ENCODE results near the gene CEP104.
A peak's percentile ranks its signal among the peaks of the same experiment; 100 is the strongest.

CEP104 gene

GRCh38 chr1:3776231-3776961 lies 80.6 kb downstream of the CEP104 start:
- DNase-seq: no peak

DNA sequence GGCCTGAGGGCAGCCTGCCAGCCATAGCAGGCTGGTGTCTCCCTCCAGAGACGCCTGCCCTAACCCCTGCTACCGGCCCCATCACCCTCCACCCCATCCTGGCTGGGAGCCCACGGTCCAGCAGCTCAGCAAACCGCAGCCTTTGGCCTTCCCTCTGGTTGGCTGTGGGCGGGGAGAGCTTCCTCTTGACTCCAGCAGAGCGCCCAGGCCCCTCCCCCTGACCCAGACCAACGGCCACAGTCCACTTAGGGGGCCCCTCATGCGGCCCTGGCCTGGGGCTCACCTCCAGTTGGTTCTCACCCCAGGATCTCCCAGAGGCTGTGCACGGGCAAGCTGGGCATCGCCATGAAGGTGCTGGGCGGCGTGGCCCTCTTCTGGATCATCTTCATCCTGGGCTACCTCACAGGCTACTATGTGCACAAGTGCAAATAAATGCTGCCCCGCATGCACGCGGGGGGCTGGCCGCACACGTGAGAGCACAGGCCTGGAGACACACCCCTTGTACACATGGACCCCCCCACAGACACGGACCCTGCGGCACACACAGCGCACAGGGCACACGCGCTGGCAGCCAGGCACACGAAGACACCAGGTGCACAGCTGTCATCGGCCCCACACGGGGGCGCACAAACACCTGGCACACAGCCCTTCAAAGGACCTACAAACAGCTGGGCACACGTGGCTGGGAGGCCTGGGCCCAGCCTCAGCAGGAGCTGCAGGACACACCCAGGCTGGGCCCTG lies 81.4 kb downstream of the CEP104 start:
- DNase-seq: peak; percentile 65

DNA sequence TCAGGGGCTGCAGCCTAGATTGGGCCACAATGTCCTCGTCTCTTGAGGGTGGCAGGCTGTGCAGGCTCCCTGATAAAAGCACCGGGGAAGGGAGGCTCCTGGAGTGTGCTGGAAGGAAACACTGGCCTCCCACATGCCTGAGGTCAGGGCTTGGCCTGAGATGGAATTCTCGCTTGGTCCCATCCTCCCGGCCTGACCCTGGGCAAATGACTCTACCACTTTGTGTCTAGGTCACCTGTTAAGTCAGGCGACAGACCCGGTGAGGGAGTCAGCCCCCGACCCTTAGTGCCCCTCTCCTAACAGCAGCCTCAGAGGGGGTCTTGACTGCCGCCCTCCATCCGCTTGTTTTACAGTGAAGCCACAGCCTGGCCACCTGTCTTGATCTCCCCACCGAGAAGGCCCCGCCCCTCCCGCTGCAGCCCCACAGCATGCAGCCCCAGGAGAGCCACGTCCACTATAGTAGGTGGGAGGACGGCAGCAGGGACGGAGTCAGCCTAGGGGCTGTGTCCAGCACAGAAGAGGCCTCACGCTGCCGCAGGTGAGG lies 82.0 kb downstream of the CEP104 start:
- no peak for DNase-seq

DNA sequence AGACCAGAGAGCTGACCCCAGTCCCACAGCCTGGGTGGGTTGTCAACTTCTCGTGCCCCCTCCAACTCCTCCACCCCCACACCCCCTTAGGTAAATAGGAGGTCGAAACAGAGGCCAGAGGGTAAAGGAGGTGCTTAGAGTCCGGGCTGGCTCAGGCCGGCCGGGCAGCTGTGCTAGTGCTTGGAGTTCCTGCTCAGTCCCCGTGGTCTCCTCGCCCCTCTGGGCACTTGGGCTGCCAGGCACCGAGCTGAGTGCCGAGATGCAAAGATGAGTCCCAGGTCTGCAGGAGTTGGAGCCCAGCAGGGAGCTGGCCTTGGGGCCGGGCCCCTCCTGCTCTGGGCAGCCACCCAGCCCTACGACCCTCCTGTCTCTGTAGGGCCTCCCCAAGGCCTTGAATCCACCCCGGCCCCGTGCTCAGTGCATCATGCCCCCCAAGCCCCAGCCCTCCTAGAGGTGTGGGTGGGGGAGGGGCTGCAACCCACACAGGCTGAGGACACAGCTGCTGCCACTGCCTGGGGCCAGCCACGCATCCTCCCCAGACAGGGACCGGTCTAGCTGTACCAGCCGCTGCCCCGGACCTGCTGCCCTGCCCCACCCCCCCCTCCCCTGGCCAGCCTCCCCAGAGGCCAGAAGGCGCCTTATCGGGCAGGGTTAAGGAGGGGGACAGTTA lies 82.6 kb downstream of the CEP104 start:
- no peak for DNase-seq

DNA sequence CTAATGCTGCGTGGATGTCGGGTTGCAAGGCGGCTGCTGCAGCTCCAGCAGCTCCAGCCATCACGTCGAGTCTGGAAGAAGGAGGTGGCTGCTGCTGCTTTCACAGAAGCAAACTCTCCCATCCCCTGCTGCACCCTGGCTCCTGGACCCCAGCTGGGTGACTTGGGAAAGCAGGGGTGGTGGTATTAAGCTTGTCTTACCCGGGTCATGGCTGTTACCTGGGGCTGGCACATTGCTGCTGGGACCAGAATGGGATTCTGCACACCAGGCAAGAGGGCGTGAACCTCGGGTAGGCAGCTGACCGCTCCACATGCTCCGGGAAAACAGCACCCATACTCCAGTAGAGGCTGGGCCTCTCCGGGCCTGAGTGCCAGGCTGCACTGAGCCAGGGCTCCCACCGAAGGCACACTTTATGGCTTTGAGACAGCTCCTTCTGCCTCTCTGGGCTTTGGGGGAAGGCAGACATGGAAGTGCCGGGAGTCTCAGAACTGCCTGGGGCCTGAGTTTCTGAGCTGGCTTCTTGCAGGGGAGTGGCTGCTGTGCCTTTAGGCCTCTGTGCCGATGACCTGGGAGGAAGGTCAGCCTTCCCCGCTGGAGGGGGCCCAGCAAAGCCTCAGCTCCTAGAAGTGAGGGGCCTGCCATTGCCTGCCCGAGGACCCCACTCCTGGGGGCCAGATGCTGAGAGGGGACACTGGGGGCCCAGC lies 83.3 kb downstream of the CEP104 start:
- DNase-seq: no peak

DNA sequence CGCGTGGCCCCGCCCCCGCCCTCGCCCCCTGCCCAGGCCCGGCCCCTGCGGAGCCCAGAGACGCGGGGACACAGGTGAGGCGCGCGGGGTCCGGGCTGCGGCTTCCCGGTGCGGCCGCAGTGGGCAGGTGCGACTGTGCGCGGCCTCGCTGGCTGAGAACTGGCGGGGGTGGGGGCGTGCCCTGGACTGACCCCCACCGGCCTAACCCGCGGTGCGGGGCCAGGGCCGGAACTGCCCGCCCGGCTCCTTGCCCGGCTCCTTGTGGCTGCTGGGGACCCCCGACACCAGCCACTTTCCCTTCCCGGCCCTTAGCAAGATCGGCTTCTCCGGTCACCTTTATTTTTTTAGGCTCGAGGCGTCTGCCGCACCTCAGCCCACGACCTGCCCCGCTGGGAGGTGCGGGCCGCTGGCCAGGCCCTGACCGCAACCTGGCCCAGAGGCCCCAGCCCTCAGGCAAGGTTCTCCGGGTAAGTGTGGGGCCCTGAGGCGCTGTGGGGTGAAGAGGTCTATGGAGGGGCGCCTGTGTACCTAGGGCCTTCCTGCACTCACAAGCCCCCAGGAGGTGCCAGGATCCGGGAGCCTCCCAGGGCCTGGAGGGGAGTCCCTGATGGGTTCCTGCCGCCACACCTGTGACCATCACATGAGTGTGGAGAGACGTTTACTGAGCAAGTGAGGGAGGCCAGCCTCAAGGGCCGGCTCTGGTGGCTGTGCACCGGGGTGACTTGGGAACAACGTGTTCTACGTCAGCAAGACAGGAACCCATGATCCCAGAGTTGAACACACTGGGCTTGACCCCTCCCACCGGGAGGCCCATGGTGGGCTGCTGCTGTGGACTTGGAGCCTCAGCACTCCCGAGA lies 84.1 kb downstream of the CEP104 start, which contains the start of gene SMIM1:
Gene SMIM1, plus strand, starts transcription at position 35 of the 857 bp plus-strand sequence. CDS start 2,625 bp downstream, outside the sequence.
- DNase-seq: no peak

DNA sequence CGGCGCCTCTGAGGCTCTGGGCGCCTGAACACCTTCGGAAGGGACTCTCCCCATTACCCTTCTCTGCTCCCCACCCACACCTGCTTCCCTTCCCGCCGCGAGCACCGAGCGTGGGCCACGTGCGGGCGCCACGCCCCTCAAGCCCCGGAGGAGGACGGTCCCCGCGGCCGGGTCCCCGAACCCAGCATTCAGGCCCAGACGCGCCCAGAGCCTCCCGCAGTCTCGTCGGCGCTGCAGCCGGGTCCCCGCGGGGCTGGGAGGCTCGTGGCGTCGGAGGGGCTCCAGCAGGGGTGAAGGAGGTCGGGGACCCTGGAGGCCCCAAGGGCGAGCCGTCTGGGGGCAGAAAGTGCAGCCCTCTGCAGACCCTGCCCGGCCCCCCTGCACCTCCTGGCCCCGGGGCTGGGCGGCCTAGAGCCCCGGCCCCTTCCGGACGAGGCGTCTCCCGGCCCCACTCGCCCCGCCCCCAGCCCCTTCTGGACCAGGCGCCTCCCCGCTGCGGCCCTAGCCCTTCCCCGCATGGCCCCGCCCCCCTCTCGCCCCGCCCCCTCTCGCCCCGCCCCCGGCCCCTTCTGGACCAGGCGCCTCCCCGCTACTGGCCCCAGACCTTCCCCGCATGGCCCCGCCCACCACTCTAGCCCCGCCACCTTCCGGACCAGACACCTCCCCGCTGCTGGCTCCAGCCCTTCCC lies 84.8 kb downstream of the CEP104 start:
- peak; percentile 92 for DNase-seq

GRCh38 chr1:3771108-3772026 lies 85.6 kb downstream of the CEP104 start:
- DNase-seq: no peak

GRCh38 chr1:3770047-3770765 lies 86.8 kb downstream of the CEP104 start:
- no peak for DNase-seq

DNA sequence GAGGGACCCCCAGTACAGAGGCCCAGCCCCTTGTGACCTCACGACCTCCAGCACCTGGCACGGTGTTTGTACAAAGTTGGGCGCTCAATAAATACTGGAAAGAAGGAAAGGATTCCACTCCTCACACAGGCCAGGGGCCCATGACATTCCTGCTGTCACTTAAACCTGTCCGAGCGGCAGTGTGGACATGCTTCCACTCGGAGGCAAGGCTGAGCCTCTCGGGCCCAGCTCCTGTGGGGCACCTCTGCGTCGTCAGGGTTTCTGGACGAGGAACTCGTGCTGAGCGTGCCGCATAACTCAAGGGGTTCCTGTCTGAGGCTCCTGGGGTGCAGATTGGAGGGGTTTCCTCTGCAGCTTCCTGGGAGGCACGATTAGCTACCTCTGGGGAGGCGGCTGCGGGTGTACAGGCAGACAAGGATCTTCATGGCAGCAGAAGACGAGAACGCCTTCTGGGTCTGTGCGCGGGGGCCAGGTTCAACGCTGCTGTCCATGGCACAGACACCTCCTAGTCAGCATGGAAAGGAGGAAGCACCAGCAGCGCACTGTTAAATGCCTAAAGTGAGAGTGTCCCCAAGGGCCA lies 88.1 kb downstream of the CEP104 start:
- DNase-seq: no peak

- DNase-seq: no peak
Observed at GRCh38 chr1:3767328-3767925, 89.6 kb downstream of the CEP104 start.

DNA sequence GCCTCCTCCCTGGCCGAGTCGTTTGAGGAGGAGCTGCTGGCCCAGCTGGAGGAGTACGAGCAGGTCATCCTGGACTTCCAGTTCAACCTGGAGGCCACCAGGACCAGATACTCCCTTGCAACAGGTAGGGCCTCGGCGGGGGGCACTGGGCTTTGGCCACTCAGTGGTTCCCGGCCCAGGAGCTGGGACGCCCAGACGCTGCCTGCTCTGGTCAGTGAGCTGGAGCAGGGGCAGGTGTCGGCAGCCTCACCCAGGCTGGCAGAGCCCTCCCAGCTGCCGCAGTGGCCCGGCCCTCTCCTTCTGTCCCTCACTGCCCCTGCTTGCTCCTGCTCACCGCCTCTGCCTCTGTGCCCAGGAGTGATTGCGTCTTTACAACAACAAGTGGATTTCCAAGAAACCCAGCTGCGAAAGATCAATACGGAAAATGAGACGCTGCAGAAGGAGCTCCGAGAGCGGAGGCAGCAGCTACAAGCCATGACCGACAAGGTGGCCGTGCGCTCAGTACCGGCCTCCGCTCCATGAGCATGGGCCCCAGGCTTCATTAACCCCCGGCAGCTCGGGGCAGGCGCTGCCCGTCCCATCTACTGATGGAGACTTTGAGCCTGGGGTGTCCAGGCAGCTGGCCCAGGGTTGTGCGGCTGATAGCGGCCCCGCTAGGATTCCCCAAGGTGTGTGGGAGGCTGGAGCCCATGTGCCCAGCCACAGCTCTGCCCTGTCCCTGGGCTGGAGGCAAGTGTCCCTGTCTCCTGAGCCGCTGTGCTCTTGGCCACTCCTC lies 93.5 kb downstream of the CEP104 start:
- no peak for DNase-seq

DNA sequence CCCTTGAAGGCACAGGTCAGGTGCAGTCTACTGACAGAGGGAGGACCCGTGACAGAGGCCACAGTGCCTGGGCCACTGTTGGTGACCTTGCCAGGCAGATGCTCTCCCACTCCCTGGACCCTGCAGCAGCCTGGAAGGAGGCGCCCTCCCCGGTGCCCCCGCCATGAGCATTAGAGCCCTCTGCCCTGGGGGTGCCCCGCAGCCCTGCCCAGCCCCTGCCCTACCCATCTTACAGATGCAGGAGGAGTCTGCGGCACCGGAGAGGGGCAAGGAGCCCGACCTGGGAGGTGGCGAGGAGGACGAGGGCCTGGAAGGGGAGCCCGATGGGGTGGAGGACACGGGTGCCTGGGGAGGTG lies 94.2 kb downstream of the CEP104 start:
- no peak for DNase-seq

DNA sequence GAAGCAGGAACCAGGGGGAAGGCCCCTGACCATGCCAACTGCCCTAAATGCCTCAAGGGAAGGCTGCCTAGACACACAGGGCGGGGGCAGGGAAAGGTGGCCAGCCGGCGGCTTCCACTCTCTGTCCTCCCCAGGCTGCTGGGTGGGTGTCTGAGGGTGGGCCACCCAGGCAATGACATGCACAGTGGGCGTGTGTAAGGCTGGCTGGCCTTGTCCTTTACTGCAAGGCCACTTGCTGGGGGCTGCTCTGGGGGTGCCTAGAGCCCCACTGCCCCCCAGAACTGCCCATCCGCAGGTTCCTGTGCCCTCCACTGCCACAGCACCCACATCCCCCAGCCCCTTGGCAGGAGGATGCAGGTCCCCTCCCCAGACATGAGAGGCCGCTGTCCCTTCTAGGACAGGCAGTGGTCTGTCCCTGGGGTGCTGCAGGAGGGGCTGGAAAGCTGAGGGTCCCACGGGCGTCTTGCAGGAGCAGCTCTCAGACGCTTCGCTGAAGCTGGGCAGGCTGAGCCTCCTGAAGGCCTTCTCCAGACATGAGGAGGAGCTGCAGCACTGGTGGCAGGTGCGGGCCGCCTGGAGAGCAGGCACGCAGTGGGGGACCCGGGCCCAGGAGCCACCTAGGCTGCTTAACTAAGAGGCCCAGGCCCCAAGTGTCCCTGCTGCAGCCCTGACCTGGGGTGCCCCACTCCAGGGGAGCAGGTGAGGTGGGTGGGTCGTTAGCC lies 94.7 kb downstream of the CEP104 start:
- DNase-seq: no peak
